ENCODE results near the gene TLCD2. TPM values are rescaled to one million over a fixed set of nuclear protein-coding genes. Genes with fewer than 3 reads are reported as not detected.
"Not testable (repeated sequence)": the region's sequence is repeated elsewhere in the genome, so short reads cannot be mapped to it uniquely, and the experiment has no call there.

Gene TLCD2
- total RNA-seq, 1 donor = under 0.01 TPM

- no peak overlapping the region for H3K4me3 ChIP-seq (ENCODE audit: low read length)
- H3K27me3 ChIP-seq (ENCODE audit: insufficient read depth, low read length) = no peaks in the 10 kb centered on the region
These were observed 19.5 kb downstream of the TLCD2 start for GRCh38 chr17:1690544-1691221.

DNA sequence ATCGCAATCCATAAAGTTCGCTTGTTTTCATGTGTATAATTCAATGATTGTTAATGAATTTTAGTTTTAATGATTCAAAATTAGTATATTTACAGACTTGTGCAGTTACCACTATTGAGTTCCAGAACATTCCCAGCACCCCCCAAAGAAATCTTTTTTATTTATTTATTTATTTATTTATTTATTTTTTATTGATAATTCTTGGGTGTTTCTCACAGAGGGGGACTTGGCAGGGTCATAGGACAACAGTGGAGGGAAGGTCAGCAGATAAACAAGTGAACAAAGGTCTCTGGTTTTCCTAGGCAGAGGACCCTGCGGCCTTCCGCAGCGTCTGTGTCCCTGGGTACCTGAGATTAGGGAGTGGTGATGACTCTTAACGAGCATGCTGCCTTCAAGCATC, 21.8 kb downstream of the TLCD2 start:
- H3K4me3 ChIP-seq (ENCODE audit: low read length); H3K27me3 ChIP-seq (ENCODE audit: insufficient read depth, low read length); H3K9me3 ChIP-seq (ENCODE audit: low read depth, low read length); H3K4me1 ChIP-seq (ENCODE audit: insufficient read depth, low read length): not testable (repeated sequence)

More at GRCh38 chr17:1690544-1691221, 19.5 kb downstream of the TLCD2 start:
- Histone ChIP-seq H3K9me3 (ENCODE audit: low read depth, low read length) (no peaks in the 10 kb centered on the region), H3K4me1 (ENCODE audit: insufficient read depth, low read length) (no peaks in the 10 kb centered on the region)

- H3K4me3 ChIP-seq (ENCODE audit: low read length) = no peak overlapping the region
- H3K4me1 ChIP-seq (ENCODE audit: insufficient read depth, low read length) = peaks cover 20% of the 10 kb centered on the region
- no peaks in the 10 kb centered on the region for H3K27me3 ChIP-seq (ENCODE audit: insufficient read depth, low read length)
- no peaks in the 10 kb centered on the region for H3K9me3 ChIP-seq (ENCODE audit: low read depth, low read length)
These were observed 24.1 kb downstream of the TLCD2 start for GRCh38 chr17:1686086-1686485.

GRCh38 chr17:1684378-1685189, 25.6 kb downstream of the TLCD2 start, which contains the start of gene PRPF8:
Gene PRPF8 (minus strand): TSS chr17:1684867. CDS start chr17:1684571, 296 bp downstream.
- Histone ChIP-seq H3K4me3 (ENCODE audit: low read length) (peak within 1 kb of the TSS; percentile 95), H3K4me1 (ENCODE audit: insufficient read depth, low read length) (peaks cover 20% of the 10 kb centered on the region), H3K9me3 (ENCODE audit: low read depth, low read length) (no peaks in the 10 kb centered on the region)

GRCh38 chr17:1683459-1683858, 26.7 kb downstream of the TLCD2 start:
- H3K9me3 ChIP-seq (ENCODE audit: low read depth, low read length) = no peaks in the 10 kb centered on the region
- H3K4me3 ChIP-seq (ENCODE audit: low read length) = peak overlapping the region; percentile 95
- H3K27me3 ChIP-seq (ENCODE audit: insufficient read depth, low read length) = no peaks in the 10 kb centered on the region
- H3K4me1 ChIP-seq (ENCODE audit: insufficient read depth, low read length) = peaks cover 20% of the 10 kb centered on the region

More at GRCh38 chr17:1684378-1685189, 25.6 kb downstream of the TLCD2 start, which contains the start of gene PRPF8:
- no peaks in the 10 kb centered on the region for H3K27me3 ChIP-seq (ENCODE audit: insufficient read depth, low read length)

GRCh38 chr17:1676401-1676800, 33.8 kb downstream of the TLCD2 start:
- no peak overlapping the region for H3K4me3 ChIP-seq (ENCODE audit: low read length)
- H3K4me1 ChIP-seq (ENCODE audit: insufficient read depth, low read length) = no peaks in the 10 kb centered on the region
- no peaks in the 10 kb centered on the region for H3K27me3 ChIP-seq (ENCODE audit: insufficient read depth, low read length)
- no peaks in the 10 kb centered on the region for H3K9me3 ChIP-seq (ENCODE audit: low read depth, low read length)

GRCh38 chr17:1673041-1673785, 37.0 kb downstream of the TLCD2 start:
- Histone ChIP-seq H3K27me3 (ENCODE audit: insufficient read depth, low read length) (no peaks in the 10 kb centered on the region), H3K9me3 (ENCODE audit: low read depth, low read length) (no peaks in the 10 kb centered on the region)

DNA sequence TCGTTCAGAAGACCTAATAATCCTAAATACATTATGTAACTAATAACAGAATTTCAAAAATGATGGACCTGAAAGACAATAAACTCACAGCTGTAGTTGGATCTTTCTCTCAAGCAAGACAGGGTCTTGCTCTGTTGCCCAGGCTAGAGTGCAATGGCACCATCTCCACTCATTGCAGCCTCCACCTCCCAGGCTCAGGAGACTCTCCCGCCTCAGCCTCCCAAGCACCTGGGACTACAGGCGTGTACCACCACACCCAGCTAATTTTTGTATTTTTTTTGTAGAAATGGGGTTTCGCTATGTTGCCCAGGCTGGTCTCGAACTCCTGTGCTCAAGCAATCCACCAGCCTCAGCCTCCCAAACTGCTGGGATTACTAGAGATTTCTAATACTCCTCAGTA, 46.2 kb downstream of the TLCD2 start:
- not testable (repeated sequence) for H3K9me3 ChIP-seq (ENCODE audit: low read depth, low read length); H3K27me3 ChIP-seq (ENCODE audit: insufficient read depth, low read length)

More at GRCh38 chr17:1673041-1673785, 37.0 kb downstream of the TLCD2 start:
- H3K4me1 ChIP-seq (ENCODE audit: insufficient read depth, low read length) = no peaks in the 10 kb centered on the region
- no peak overlapping the region for H3K4me3 ChIP-seq (ENCODE audit: low read length)

GRCh38 chr17:1661045-1661444, 49.1 kb downstream of the TLCD2 start:
- Histone ChIP-seq H3K9me3 (ENCODE audit: low read depth, low read length) (no peaks in the 10 kb centered on the region), H3K27me3 (ENCODE audit: insufficient read depth, low read length) (no peaks in the 10 kb centered on the region), H3K4me3 (ENCODE audit: low read length) (no peak overlapping the region), H3K4me1 (ENCODE audit: insufficient read depth, low read length) (no peaks in the 10 kb centered on the region)

More for the DNA sequence above, 46.2 kb downstream of the TLCD2 start:
- not testable (repeated sequence) for H3K4me1 ChIP-seq (ENCODE audit: insufficient read depth, low read length); H3K4me3 ChIP-seq (ENCODE audit: low read length)

GRCh38 chr17:1658100-1658499, 52.1 kb downstream of the TLCD2 start:
- no peaks in the 10 kb centered on the region for H3K9me3 ChIP-seq (ENCODE audit: low read depth, low read length)

GRCh38 chr17:1653735-1654134, 56.4 kb downstream of the TLCD2 start:
- Histone ChIP-seq H3K4me3 (ENCODE audit: low read length) (no peak overlapping the region), H3K9me3 (ENCODE audit: low read depth, low read length) (no peaks in the 10 kb centered on the region), H3K4me1 (ENCODE audit: insufficient read depth, low read length) (peaks cover 18% of the 10 kb centered on the region), H3K27me3 (ENCODE audit: insufficient read depth, low read length) (no peaks in the 10 kb centered on the region)

More at GRCh38 chr17:1658100-1658499, 52.1 kb downstream of the TLCD2 start:
- H3K4me1 ChIP-seq (ENCODE audit: insufficient read depth, low read length) = no peaks in the 10 kb centered on the region
- no peak overlapping the region for H3K4me3 ChIP-seq (ENCODE audit: low read length)
- no peaks in the 10 kb centered on the region for H3K27me3 ChIP-seq (ENCODE audit: insufficient read depth, low read length)

DNA sequence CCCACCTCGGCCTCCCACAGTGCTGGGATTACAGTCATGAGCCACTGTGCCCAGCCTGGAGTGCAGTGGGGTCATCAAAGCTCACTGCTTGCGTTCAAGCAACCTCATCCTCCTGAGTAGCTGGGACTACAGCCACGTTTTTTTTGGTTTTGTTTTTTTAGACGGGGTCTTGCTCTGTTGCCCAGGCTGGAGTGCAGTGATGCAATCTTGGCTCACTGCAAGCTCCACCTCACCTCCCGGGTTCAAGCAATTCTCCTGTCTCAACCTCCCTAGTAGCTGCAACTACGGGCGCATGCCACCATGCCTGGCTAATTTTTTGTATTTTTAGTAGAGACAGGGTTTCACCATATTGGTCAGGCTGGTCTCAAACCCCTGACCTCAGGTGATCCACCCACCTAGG, 57.4 kb downstream of the TLCD2 start:
- not testable (repeated sequence) for H3K27me3 ChIP-seq (ENCODE audit: insufficient read depth, low read length); H3K9me3 ChIP-seq (ENCODE audit: low read depth, low read length); H3K4me3 ChIP-seq (ENCODE audit: low read length)
- peaks cover 27% of the 10 kb centered on the region for H3K4me1 ChIP-seq (ENCODE audit: insufficient read depth, low read length)

Data from mononuclear cell (primary cell).